Hematopoietic multipotent progenitor cell treated with erythropoietin and hydrocortisone succinate and interleukin-3 and kit ligand, for 15 days (in vitro differentiated cells): ENCODE measurements around the gene CDKL1.

Source experiments
- DNase-seq: peaks from one replicate; pipeline ENCODE4 v3.0.0-alpha.2; 2015; ENCODE audit warnings: low spot score

The CDKL1 gene

DNA sequence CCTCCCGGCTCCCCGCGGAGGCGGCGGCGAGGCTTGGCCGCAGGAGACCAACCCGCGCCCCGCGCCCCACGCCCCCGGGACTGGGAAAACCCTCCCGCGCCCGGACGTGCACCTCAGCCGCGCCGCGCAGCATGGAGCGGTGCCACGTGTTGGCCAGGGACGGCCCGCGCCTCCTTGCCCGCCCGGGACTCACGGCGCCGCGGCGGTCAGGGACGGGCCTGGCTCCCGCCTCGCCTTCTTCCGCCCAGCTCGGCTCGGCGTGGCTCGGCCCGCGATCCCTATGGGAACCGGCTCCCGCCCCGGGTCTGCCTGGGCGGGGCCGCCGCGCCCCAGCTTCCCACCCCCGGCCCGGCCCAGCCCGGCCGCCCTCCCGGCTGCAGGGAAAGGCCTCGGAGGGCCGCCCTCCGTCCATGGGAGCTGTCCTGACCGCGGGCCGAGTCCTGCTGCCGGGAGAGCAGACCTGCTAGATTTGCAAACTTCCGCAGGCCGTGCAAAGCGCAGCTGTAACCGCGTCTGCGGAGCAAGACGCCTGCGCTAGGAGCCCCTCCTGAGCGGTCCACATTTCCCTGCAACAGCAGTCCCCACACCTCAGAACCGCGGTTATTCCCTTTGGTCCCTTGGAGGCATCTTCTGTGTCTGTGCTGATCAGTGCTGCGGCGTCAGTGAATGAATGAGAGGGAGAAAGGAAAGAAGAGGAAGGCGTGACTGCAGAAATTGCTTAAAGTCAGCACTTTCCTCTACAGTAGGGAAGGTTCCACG, at the start of gene CDKL1:
Gene CDKL1 (minus strand): TSS at position 251 of the 759 bp plus-strand sequence. CDS start 1,013 bp downstream, outside the sequence.
- DNase-seq = no peak

DNA sequence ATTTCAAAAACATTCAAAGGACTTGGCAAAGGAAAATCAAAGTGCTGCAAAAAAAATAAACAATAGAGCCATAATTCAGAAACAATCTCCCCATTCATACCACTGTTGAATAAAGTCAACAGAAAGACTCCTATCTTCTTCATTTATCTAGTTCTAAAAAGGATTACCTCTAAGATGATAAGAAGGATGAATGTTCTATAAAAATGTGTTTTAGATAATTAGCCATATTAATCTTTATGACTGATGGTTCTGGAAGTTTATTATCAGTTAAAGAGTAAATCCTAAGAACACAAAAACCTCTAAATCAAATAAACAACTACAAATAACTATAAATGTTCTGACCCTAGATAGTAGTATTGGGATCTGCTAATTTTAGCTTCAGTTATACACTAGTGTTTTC, 37.8 kb upstream of the CDKL1 start:
- DNase-seq = no peak

DNA sequence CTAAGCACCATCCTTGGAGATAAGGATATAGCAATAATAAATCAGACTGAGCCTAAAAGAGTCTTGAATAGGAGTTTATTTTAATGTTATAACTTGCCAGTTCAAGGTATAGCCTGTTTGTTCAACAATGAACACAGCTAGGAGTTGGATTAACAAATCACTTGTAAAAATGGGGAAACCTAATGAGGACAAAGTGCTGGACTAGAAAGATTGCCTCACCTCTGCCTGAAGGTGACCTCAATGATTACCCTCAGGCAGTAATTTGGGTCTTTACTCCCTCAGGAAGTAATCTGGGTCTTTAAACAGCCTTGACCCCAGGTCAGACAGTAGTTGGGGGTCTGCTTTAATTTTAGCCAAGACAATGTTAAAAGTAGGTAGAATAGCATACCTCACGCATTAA, 35.5 kb upstream of the CDKL1 start:
- no peak for DNase-seq

- no peak for DNase-seq
Measured at GRCh38 chr14:50425816-50426215, 29.1 kb upstream of the CDKL1 start.

GRCh38 chr14:50425105-50425504, 28.4 kb upstream of the CDKL1 start:
- DNase-seq = no peak

DNA sequence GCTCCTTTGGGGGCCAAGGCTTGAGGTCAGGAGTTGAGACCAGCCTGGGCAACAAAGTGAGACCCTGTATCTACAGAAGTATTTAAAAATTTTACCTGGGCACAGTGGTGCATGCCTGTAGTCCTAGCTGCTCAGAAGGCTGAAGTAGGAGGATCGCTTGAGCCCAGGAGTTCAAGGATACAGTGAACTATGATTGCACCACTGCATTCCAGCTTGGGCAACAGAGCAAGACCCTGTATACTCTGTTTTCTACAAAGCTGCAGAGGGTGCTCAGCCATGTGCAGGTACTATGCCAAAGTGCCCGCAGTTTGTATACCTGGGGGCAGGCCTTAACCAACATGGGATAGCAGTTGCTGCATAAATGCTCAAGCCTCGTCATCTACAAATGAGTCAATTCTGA, 26.8 kb upstream of the CDKL1 start:
- DNase-seq = no peak

GRCh38 chr14:50421499-50421898, 24.8 kb upstream of the CDKL1 start:
- DNase-seq = no peak

DNA sequence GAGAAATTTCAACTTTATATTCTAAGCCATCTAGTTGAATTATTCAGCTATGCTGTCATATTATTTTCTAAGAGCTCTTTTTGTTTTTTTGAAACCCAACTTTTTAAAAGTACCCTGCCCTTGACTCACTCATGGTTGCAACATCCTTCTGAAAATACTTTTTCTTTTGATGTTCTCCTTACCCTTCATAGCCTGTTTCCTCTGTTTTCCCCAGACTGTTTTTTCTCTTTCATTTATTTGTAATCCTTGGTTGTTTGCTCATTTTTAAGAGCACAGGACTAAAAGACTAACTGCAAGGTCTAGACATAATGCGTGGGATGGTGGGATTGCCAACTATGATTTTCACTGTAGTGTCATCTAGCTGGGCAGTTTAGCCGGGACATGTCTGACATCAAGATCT, 21.2 kb upstream of the CDKL1 start:
- no peak for DNase-seq

- no peak for DNase-seq
Measured at GRCh38 chr14:50410921-50411320, 14.2 kb upstream of the CDKL1 start.

- DNase-seq = no peak
Measured at GRCh38 chr14:50410071-50410470, 13.4 kb upstream of the CDKL1 start.

DNA sequence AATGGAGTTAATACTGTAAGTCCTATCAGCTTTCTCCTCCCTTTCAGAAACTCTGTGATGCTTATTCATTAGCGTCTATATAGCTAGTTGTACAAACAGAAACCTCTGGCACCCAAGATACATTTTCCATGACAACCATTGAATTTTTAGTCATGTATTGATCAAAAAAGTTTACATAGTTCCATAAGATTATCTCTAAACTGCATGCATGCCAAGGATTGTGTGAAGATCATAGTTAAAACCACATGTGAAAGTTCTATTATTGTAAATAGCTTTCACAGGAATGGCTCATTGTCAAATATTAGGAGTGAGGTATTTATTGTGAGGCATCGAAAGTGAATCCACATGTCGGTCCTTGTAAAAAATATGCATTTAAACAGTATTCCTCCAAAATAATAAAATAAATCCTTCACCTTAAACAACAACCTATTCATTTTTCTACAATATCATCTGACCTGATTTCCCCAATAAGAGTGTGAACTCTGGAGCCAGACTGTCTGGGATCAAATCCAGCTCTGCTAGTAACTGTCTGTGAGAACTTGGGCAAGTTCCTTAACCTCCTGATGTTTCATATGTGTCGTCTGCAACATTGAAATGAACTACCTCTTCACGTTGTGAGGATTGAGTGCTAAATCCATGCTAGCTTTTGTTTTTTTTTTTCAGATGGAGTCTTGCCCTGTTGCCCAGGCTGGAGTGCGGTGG, 10.6 kb upstream of the CDKL1 start:
- DNase-seq = no peak

DNA sequence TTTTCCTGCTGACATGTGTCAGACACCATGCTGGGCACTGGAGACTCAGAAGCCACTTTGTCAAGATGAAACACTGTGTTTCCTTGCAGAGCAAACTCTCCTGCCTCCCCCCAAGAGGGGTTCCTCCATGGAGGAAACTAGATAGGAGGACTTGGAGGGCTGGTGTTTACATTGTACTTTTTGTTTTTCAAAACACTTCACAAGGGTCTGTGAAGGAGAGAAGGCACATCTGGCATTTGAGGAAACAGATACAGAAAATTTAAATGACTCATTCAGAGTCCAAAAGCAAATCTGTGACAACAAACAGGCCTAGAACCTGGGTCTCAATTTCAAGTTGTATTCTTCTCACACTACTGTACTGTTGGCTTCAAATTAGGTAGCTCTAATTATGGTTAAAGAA, 6.7 kb upstream of the CDKL1 start:
- DNase-seq = no peak

DNA sequence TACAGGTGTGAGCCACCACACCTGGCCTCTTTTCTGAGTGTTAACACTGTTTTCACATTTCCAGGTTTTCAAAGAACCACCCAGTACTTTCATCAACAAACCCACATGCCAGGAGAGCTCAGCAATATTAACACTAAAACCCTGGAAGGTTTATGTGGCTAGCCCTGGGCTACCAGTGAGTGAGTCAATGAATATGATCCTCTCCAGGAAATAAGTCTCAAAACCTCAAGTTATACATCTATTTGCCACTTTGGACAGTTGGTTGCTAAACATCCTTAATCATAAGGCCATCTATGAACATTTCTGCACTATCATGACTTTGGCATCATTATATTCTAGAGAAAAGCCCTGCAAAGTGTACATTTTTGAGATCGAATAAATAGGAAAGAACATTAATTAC, 6.3 kb upstream of the CDKL1 start:
- no peak for DNase-seq

DNA sequence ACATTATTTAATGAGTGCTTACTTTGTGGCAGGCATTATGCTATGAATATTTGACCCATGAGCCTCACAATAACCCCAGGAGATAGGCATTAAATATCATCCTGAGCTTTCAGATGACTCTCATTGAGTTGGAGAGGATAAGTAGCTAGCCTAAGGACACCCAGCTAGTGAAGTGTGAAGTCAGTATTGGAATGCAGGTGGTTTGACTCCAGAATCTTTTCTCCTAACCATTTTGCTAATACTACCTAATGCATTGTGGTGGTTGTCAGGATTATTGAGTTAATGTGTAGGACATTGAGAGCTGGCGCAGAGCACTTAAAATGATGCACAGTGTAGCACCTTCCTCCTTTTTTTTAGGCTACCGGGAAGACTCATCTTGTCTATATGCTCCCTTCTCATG, 3.8 kb upstream of the CDKL1 start:
- no peak for DNase-seq

DNA sequence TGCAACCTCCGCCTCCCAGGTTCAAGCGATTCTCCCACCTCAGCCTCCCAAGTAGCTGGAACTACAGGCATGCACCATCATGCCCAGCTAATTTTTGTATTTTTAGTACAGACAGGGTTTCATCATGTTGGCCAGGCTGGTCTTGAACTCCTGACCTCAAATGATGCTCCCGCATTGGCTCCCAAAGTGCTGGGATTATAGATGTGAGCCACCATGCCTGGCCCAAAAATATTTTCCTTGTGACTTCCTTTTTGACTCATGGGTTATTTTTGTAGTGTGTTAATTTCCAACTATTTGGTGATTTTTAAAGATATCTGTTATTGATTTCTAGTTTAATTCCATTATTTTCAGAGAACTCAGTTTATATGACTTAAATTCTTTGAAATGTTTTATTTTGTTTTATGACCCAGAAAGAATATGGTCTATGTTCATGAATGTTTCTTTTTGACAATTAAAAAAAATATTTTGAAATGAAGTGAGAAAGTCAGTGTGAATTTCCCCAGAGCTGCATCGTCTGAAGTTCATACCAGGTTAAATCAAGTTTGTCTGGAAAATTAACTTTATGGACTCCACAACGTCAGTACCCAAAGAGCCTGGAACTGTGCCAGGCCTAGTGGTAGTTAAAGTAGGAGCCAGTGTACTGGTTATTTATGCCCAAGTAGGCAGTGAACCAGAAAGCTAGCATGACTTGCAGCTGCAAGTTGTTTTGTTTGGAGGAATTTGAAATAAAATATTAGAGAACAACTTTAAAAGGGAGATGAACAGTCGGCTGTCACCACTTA, 2.8 kb upstream of the CDKL1 start:
- DNase-seq = peak; percentile 59

GRCh38 chr14:50398189-50398580, 1.5 kb upstream of the CDKL1 start:
- DNase-seq = no peak

GRCh38 chr14:50397390-50398188, 908 bp upstream of the CDKL1 start:
- DNase-seq = no peak

DNA sequence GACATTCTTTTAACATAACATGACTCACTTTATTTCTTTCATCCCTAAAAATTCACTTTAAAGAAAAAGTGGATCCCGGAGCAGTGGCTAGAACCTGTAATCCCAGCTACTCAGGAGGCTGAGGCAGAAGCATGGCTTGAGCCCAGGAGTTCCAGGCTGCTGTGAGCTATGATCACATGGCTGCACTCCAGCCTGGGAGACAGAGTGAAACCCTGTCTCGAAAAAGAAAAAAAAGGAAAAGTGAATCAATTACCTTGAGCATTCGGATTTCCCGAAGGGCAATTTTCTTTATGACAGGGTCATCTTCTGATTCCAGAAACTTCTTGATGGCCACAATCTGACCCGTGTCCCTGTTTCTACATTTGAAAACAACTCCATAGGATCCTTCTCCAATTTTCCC, 1.2 kb downstream of the CDKL1 start:
- DNase-seq = no peak

GRCh38 chr14:50394713-50395112, 2.0 kb downstream of the CDKL1 start:
- no peak for DNase-seq

DNA sequence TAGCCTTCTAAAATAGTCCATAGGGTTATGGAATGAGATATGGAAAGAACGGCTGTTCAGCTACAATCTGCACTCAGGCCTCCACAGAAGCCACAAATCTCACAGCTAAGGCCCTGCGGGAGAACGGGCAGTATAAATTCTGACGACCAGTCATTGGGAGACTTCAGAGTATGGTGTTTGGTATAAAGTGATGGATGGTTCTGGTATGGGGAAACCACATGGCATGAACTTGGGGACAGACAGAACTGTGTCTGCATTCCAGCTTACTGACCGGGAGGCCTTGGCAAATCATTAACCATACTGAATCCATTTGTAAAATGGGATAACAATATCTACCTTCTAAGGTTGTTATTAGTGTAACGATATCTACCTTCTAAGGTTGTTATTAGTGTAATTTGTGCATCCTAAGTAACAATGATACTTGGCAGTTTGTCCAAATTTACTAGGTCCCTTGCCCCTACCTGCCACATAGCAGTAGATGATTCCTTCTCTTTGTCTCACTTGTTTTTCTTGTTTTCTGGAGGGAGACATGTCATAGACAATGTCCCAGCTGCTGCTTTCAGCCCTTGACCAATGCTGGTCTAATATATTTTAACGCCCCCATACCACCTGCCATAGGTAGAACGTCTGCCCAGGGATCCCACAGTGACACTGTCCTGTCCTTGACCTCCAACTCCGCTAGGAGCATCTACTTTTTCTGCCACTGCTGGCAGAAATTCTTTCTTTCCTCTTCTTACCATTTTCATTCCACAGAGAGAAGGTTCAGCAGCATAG, 6.8 kb downstream of the CDKL1 start:
- no peak for DNase-seq

GRCh38 chr14:50388256-50388931, 8.3 kb downstream of the CDKL1 start:
- no peak for DNase-seq
